Occipital lobe (tissue), 2 donors: Measurements from ENCODE around the gene SLC36A3. TPM values are rescaled to one million over a fixed set of nuclear protein-coding genes. Genes with fewer than 3 reads are reported as not detected.
"Not testable (repeated sequence)": the region's sequence is repeated elsewhere in the genome, so short reads cannot be mapped to it uniquely, and the experiment has no call there.

ENCODE experiments used
- DNase-seq: peaks from one replicate; lab custom pipeline; 2025; lab: John Stamatoyannopoulos, UW
- total RNA-seq: library from RNA; depleted of rRNA; stranded (reverse); fragments of >200 nt; gene quantifications from one replicate; pipeline ENCODE4 v1.2.3, GENCODE V29; 2014

The SLC36A3 gene
- not detected for total RNA-seq

- DNase-seq, result no peak
These were observed at the start of gene SLC36A3 for GRCh38 chr5:151303666-151304065. SLC36A3 (minus strand) TSS chr5:151303766; CDS start chr5:151303354, 412 bp downstream.

DNA sequence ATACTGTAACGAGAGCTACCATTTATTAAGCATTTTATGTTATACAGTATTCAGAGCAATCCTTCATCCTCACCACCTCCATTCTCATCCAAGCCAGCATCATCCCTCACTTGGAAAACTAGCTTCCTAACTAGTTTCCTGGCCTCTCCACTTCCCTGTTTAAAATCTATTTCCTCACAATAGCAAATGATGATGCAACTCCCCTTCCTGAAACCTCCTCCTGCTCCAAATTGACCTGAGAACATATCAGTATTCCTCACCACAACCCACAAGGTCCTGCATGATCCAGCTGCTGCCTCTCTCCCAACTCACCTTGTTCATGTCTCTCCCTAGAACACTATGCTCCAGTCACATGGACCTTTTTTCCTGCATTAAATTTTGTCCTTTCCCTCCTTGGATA, 48.1 kb upstream of the SLC36A3 start:
- no peak for DNase-seq

- no peak for DNase-seq
These were observed 45.2 kb upstream of the SLC36A3 start for GRCh38 chr5:151348789-151349188.

DNA sequence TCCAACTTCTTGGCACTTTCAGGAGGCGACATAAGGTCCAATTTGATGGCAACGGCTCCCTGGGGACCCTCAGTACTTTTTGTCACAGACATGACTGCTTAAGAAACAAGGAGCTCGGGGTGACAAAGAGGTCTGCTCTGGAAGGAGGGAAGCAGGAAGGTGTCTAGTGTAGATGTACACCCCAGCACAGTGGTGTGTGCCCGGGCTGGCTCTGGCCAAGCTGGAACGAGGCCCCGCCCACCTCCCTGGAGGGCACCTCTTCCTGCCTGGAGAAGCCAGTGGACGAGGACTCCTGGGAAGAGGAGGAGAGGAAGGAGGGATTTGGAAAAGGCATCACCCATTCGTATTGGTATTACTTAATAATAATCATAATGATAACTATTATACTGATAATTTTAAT, 43.8 kb upstream of the SLC36A3 start, which contains the start of gene SLC36A2:
TSS of gene SLC36A2 (minus strand) at position 191 of the 400 bp plus-strand sequence. CDS start at position 92, 99 bp downstream.
- no peak for DNase-seq

- DNase-seq, result no peak
These were observed 42.4 kb upstream of the SLC36A3 start for GRCh38 chr5:151345808-151346478.

- DNase-seq, result no peak
These were observed 41.7 kb upstream of the SLC36A3 start for GRCh38 chr5:151345187-151345807.

DNA sequence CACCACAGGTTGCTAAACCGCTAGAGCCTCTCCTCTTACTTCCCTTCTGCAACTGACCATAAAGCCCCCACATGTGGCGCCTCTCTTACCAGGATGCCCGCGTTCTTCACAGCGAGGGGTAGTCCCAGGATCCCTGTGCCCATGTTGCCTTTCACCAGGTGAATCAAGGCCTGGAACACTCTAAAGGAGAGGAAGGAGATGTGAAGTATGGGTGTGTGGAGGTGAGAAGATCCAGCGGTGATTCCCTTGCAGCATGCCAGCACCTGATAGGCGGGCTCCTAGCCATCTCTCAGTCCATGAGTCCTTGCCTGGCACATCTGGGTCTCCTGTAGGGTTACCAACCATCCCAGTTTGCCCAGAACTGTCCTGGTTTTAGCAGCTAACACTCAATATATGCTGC, 40.5 kb upstream of the SLC36A3 start:
- no peak for DNase-seq

DNA sequence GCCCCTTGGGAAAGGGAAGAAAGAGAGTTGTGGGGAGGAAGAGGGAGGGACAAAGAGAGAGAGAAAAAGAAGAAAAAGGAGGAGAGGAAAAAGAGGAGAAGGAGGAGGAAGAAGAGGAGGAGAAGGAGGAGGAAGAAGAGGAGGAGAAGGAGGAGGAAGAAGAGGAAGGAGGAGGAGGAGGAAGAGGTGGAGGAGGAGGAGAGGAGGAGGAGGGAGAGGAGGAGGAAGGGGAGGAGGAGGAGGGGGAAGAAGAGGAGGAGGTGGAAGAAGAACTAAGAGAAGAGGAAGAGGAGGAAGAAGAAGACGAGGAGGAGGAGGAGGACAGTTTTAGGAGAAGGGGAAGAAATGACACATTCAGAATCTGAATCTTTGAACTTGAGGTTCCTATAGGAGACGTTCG, 36.4 kb upstream of the SLC36A3 start:
- no peak for DNase-seq

GRCh38 chr5:151338734-151339133, 35.2 kb upstream of the SLC36A3 start:
- DNase-seq, result no peak

DNA sequence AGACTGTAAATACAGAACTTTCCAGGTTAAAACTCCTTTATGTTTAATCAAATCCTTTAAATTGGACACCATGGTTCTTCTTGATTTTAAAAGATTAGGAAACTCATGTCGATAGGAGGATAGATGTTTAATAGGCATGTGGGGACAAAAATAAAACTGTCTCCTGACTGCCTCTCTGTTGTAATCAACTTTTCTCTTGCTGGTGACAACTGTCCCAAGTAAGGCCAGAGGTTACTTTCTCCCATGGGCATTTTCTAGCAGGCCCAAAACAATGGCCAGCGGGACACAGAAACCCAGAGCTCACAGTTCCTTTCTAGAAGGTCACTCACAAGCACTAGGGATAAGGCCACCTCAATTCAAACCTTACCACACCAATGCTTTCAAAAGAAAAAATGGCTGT, 29.3 kb upstream of the SLC36A3 start:
- DNase-seq, result no peak

DNA sequence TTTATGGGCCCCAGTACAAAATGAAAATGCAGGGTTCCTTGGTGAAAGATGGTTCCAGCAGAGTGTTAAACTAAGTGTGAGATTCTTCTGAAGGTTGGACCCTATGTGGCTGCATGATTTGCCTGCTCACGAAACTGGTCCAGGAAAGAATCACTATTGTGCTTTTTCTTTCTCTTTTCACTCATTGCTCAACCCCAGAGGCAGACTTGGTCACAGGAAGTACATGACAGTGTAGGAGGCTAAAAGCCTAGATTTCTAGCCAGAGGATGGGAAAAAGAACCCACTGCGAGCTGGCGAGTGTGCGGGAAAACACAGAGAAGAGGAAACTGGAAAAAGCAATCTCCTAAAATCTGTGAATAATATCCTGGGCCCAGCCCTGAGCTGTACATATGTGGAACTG, 25.2 kb upstream of the SLC36A3 start:
- no peak for DNase-seq

DNA sequence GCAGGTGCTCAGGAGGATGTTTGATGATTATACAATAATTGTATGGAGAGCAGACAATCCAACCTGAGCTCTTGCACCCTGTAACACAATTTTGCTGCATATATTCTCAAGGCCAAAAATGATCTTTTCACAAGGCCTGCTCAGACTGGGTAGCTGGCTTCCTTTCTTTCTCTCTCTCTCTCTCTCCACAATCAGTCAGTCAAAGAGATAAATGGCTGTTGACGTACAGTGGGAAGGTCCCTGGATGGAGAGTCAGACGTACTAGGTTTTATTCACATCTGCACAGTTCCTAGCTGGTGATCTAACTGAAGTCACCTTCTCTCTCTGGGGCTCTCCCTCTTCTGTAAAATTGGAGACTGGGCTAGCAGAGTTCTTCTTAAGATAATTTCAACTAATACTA, 24.0 kb upstream of the SLC36A3 start:
- DNase-seq, result no peak

GRCh38 chr5:151326266-151326665, 22.7 kb upstream of the SLC36A3 start:
- no peak for DNase-seq

- DNase-seq, result no peak
These were observed 16.9 kb upstream of the SLC36A3 start for GRCh38 chr5:151320481-151320880.

DNA sequence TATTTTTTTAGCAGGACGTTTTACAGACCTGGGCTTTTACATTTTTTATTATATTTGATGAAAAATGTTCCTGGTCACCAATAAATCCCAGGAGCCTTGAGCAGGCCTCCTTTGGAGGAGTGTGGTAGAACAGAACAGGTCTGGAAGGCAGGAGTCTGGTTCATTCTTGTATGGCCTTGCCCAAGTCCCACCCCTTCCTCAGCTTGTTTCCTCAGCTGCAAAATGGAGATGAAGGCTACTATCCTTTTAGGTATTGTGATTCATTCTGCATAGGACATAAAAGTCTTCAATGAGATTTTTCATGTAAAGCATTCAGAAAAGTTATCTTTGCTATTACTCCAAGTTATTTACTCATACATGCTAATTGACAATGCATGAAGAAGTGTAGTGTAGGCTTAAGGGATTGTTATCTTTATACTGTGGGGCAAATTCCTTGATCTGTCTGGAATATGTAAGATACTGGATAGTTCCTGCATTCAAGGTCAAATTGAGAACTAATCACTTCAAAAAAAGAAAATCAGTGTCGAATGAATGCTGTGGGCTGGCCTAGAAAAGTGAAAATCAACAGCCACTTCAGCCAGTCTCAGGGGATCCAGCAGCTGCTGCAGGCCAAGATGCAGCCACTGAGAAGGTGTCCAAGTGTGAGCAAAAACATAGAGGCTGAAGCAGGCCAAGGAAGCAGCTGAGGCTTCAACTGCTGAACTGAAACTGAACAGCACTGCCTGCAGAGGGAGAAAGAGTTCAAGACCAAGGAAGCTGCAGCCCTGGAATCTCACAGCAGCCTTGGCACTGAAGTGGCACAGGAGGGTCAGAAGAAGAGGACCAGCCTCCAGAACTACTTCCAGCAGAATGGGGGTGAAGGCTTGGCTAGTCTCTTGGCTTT, 15.5 kb upstream of the SLC36A3 start:
- no peak for DNase-seq

DNA sequence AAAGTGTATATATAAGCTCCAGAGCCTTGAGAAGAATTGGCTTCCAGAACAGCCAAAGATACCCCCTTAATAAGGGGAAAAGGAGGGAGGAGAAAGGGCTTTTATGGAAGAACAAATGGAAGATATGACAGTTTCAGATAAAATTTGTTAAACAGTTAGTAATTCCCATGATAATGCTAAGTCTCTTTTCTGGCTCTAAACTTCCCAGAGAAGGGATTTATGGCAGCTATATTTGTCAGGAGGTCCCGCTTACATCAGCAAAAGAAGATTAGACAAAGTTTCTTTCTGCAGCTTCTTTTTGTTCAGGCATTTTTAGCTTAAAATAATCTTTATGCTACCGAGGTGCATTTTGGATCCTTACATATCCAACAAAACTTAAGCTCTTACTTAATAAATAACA, 14.3 kb upstream of the SLC36A3 start:
- no peak for DNase-seq

- DNase-seq, result no peak
These were observed 12.5 kb upstream of the SLC36A3 start for GRCh38 chr5:151315998-151316597.

- no peak for DNase-seq
These were observed 9.8 kb upstream of the SLC36A3 start for GRCh38 chr5:151313357-151313756.

DNA sequence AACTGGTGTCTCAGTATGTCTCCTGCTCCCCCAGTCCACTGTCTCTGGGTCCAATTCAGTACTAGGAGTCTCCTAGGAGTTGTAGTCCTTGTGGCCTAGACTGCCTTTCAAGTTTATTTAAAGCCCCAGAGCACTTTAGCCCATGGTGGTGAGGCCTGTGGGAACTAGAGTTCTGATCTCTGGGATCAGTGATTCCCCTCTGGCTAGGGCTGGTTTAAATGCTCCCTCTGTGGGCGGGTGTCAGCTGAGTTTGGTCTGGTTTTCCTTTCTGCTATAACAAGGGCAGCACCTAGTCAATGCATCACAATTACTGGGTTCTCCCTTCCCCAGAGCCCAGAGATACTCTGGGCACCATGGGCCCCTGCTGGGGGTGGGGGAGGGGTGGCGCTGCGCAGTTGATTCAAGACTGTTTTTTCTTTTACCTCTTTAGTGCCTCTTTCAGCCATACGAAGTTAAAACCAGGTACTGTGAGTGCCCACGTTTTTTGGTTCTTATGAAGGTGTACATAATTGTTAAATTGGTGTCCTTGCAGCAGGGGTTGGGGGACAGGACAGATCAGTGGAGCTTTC, 9.3 kb upstream of the SLC36A3 start:
- DNase-seq, result no peak

DNA sequence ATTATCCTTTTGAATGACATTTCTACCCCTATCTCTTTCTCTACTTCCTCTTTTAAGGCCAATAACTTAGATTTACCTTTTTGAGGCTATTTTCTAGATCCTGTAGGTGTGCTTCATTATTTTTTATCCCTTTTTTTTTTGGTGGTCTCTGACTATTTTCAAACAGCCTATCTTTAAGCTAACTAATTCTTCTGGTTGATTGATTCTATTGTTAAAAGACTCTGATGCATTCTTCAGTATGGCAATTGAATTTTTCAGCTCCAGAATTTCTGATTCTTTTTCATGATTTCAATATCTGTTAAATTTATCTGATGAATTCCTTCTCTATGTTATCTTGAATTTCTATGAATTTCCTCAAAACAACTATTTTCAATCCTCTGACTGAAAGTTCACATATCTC, 7.4 kb upstream of the SLC36A3 start:
- DNase-seq, result no peak

DNA sequence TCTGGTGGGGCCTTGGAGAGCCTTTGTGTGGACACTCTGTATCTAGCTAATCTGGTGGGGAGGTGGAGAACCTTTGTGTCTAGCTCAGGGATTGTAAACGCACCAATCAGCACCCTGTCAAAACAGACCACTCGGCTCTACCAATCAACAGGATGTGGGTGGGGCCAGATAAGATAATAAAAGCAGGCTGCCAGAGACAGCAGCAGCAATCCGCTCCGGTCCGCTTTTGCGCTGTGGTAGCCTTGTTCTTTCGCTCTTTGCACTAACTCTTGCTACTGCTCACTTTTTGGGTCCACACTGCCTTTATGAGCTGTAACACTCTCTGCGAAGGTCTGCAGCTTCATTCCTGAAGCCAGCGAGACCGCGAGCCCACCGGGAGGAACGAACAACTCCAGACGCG, 6.3 kb upstream of the SLC36A3 start:
- DNase-seq, result not testable (repeated sequence)

DNA sequence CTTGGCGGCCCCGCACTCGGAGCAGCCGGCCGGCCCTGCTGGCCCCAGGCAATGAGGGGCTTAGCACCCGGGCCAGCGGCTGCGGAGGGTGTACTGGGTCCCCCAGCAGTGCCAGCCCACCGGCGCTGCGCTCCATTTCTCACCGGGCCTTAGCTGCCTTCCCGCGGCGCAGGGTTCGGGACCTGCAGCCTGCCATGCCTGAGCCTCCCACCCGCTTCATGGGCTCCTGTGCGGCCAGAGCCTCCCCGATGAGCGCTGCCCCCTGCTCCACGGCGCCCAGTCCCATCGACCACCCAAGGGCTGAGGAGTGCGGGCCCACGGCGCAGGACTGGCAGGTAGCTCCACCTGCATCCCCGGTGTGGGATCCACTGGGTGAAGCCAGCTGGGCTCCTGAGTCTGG, 5.7 kb upstream of the SLC36A3 start:
- DNase-seq, result not testable (repeated sequence)
